ENCODE measurements around the gene TUBGCP2.

Gene TUBGCP2

DNA sequence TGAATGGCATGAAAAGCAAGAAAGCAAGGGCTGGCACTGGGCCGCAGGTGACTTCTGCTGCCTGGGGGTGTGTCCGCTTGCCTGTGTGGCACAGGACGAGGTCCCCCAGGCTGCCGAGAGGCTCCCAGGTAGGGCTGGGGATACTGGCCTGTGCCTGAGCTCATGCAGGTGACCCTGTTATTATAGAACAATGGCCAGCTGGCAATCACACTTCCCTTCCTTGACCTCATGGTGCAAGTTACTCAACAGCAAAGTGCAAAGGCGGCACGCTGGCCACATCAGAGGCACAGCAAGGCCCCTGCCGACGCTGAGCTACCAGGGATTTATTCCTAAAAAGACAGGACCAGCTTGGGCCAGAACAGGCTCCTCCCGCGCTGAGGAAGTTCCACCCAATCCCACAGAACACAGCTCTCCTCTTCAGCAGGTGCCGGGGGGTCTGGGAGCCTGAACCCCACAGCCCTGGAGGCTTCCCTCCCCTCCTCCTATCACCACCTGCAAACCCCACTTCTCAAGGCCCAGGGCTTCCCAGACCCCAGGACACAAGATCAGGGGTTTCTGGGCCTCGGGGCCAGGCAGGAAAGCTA lies 30.6 kb downstream of the TUBGCP2 start:
- Histone ChIP-seq H3K9ac (ENCODE audit: low read length) (no peak overlapping the region), H3K4me2 (ENCODE audit: low read length, poor library complexity, severe bottlenecking) (peak overlapping the region; percentile 7), H2BK15ac (ENCODE audit: low read depth, poor library complexity, severe bottlenecking) (no peak overlapping the region), H3K23ac (ENCODE audit: low read length in 2 of 2) (no peak overlapping the region), H3K18ac (ENCODE audit: low read depth in 1 of 2, low read length in 2 of 2) (peak overlapping the region in 1 of 2 experiments; percentile 6), H2BK5ac (ENCODE audit: low read depth, low read length, poor library complexity, severe bottlenecking) (no peak overlapping the region), H3K4ac (ENCODE audit: low read depth in 1 of 2, low read length in 2 of 2) (peak overlapping the region in 1 of 2 experiments; percentile 41), H3K27ac (ENCODE audit: low read length, poor library complexity, severe bottlenecking) (peak overlapping the region; percentile 36), H3K36me3 (ENCODE audit: control insufficient read depth in 1 of 2, insufficient read depth in 2 of 2, low read depth in 1 of 2, low read length in 2 of 2) (peaks cover 45 to 56% of the 10 kb centered on the region in 2 experiments), H2AK5ac (ENCODE audit: low read length, severe bottlenecking) (no peak overlapping the region), H3K14ac (ENCODE audit: low read length in 2 of 2) (peak overlapping the region in 1 of 2 experiments; percentile 26), H2BK120ac (ENCODE audit: low read depth, low read length) (no peak overlapping the region), H2AFZ (ENCODE audit: low read depth, low read length) (no peak overlapping the region), H3K9me3 (ENCODE audit: control insufficient read depth, low read length) (no peaks in the 10 kb centered on the region), H2BK12ac (ENCODE audit: low read length in 2 of 2) (peak overlapping the region in 1 of 2 experiments; percentile 68), H4K91ac (ENCODE audit: low read length) (no peak overlapping the region), H4K8ac (ENCODE audit: low read length) (no peak overlapping the region), H3K4me3 (ENCODE audit: insufficient read depth in 1 of 2, low read depth in 1 of 2, low read length in 2 of 2) (no peak overlapping the region), H3K27me3 (ENCODE audit: control insufficient read depth in 1 of 2, insufficient read depth in 1 of 2, low read length in 2 of 2) (peaks cover 0 to 26% of the 10 kb centered on the region in 2 experiments), H3K4me1 (ENCODE audit: control insufficient read depth, insufficient read depth, low read depth, low read length) (peaks cover 53% of the 10 kb centered on the region), H3K79me1 (replicated peaks; ENCODE audit: low read length, poor library complexity, severe bottlenecking) (peaks cover 4% of the 10 kb centered on the region)
- 76% methylated on average over 12 of the region's 12 CpGs for WGBS
- no peak for DNase-seq

DNA sequence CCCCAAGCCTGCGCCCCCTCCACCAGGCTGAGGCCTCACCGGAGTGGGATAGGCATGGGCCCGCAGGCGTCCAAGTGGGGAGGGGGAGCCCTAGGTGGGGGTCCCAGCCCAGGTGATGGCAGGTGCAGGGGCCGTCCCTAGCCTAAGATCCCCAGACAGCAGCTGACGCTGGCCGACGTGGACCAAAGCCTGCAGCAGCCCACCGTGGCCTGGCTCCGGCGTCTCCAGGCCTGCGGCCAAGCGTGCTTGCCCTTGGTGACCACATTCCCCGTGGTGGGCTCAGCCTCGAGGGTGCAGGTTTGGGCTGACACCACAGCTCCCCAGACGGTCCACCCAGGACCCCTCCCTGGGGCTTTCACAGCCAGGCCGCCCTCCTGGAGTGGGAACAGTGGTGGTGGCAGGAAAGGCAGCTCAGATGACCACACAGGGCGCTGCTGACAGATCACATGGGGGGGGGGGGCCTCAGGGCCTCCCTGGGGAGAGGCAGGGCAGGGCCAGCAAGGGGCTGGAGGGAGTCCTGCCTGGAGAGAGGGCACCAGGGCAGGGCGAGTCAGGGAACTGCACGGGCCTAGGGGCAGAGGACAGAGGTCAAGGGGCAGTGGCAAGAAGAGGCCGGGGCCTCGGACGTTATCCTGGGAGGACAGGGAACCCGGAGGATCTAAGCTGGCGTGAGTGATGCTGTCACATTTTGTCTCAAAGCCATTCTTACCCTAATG lies 31.2 kb downstream of the TUBGCP2 start:
- WGBS = 82% methylated on average over 25 of the region's 25 CpGs
- Histone ChIP-seq H2BK5ac (ENCODE audit: low read depth, low read length, poor library complexity, severe bottlenecking) (no peak overlapping the region), H3K79me1 (replicated peaks; ENCODE audit: low read length, poor library complexity, severe bottlenecking) (peaks cover 4% of the 10 kb centered on the region), H3K4me3 (ENCODE audit: insufficient read depth in 1 of 2, low read depth in 1 of 2, low read length in 2 of 2) (no peak overlapping the region), H3K18ac (ENCODE audit: low read depth in 1 of 2, low read length in 2 of 2) (no peak overlapping the region), H3K27me3 (ENCODE audit: control insufficient read depth in 1 of 2, insufficient read depth in 1 of 2, low read length in 2 of 2) (peaks cover 0 to 26% of the 10 kb centered on the region in 2 experiments), H4K8ac (ENCODE audit: low read length) (peak overlapping the region; percentile 33), H3K4me2 (ENCODE audit: low read length, poor library complexity, severe bottlenecking) (no peak overlapping the region), H2BK15ac (ENCODE audit: low read depth, poor library complexity, severe bottlenecking) (no peak overlapping the region), H2BK120ac (ENCODE audit: low read depth, low read length) (no peak overlapping the region), H3K36me3 (ENCODE audit: control insufficient read depth in 1 of 2, insufficient read depth in 2 of 2, low read depth in 1 of 2, low read length in 2 of 2) (peaks cover 38 to 56% of the 10 kb centered on the region in 2 experiments), H3K9ac (ENCODE audit: low read length) (no peak overlapping the region), H3K4me1 (ENCODE audit: control insufficient read depth, insufficient read depth, low read depth, low read length) (peaks cover 53% of the 10 kb centered on the region), H2BK12ac (ENCODE audit: low read length in 2 of 2) (no peak overlapping the region), H3K23ac (ENCODE audit: low read length in 2 of 2) (no peak overlapping the region), H4K91ac (ENCODE audit: low read length) (peak overlapping the region; percentile 46), H2AFZ (ENCODE audit: low read depth, low read length) (no peak overlapping the region), H3K27ac (ENCODE audit: low read length, poor library complexity, severe bottlenecking) (no peak overlapping the region), H2AK5ac (ENCODE audit: low read length, severe bottlenecking) (no peak overlapping the region), H3K9me3 (ENCODE audit: control insufficient read depth, low read length) (no peaks in the 10 kb centered on the region), H3K14ac (ENCODE audit: low read length in 2 of 2) (no peak overlapping the region), H3K4ac (ENCODE audit: low read depth in 1 of 2, low read length in 2 of 2) (no peak overlapping the region)
- no peak for DNase-seq

- peak within 1 kb of the TSS; percentile 26 for H2BK15ac ChIP-seq (ENCODE audit: low read depth, poor library complexity, severe bottlenecking)
- no peak within 1 kb of the TSS for H3K27ac ChIP-seq (ENCODE audit: low read length, poor library complexity, severe bottlenecking)
- H3K9ac ChIP-seq (ENCODE audit: low read length) = no peak within 1 kb of the TSS
- peak; percentile 8 for DNase-seq
- peaks cover 4% of the 10 kb centered on the region for H3K79me1 ChIP-seq (replicated peaks; ENCODE audit: low read length, poor library complexity, severe bottlenecking)
- H3K14ac ChIP-seq (ENCODE audit: low read length in 2 of 2) = no peak within 1 kb of the TSS
- H4K8ac ChIP-seq (ENCODE audit: low read length) = peak within 1 kb of the TSS; percentile 33
- no peak within 1 kb of the TSS for H2BK120ac ChIP-seq (ENCODE audit: low read depth, low read length)
- peak within 1 kb of the TSS; percentile 62 for H3K4me2 ChIP-seq (ENCODE audit: low read length, poor library complexity, severe bottlenecking)
- no peaks in the 10 kb centered on the region for H3K9me3 ChIP-seq (ENCODE audit: control insufficient read depth, low read length)
- H3K27me3 ChIP-seq (ENCODE audit: control insufficient read depth in 1 of 2, insufficient read depth in 1 of 2, low read length in 2 of 2) = peaks cover 0 to 26% of the 10 kb centered on the region in 2 experiments
- peak within 1 kb of the TSS; percentile 46 for H4K91ac ChIP-seq (ENCODE audit: low read length)
- no peak within 1 kb of the TSS for H2AK5ac ChIP-seq (ENCODE audit: low read length, severe bottlenecking)
- no peak within 1 kb of the TSS for H2AFZ ChIP-seq (ENCODE audit: low read depth, low read length)
- H2BK5ac ChIP-seq (ENCODE audit: low read depth, low read length, poor library complexity, severe bottlenecking) = no peak within 1 kb of the TSS
- H3K23ac ChIP-seq (ENCODE audit: low read length in 2 of 2) = no peak within 1 kb of the TSS
- no peak within 1 kb of the TSS for H3K18ac ChIP-seq (ENCODE audit: low read depth in 1 of 2, low read length in 2 of 2)
- WGBS = 17% methylated on average over 50 of the region's 63 CpGs
- H3K4ac ChIP-seq (ENCODE audit: low read depth in 1 of 2, low read length in 2 of 2) = no peak within 1 kb of the TSS
- H3K4me1 ChIP-seq (ENCODE audit: control insufficient read depth, insufficient read depth, low read depth, low read length) = peaks cover 53% of the 10 kb centered on the region
- peak within 1 kb of the TSS; percentile 15 to 18 for H3K4me3 ChIP-seq (ENCODE audit: insufficient read depth in 1 of 2, low read depth in 1 of 2, low read length in 2 of 2)
- peaks cover 30 to 54% of the 10 kb centered on the region in 2 experiments for H3K36me3 ChIP-seq (ENCODE audit: control insufficient read depth in 1 of 2, insufficient read depth in 2 of 2, low read depth in 1 of 2, low read length in 2 of 2)
- H2BK12ac ChIP-seq (ENCODE audit: low read length in 2 of 2) = no peak within 1 kb of the TSS
Observed at GRCh38 chr10:133276435-133277201, 32.1 kb downstream of the TUBGCP2 start, which contains the start of gene ADAM8. Gene ADAM8, minus strand, starts transcription at chr10:133276868. Its CDS starts 51 bp downstream, at chr10:133276817.

DNA sequence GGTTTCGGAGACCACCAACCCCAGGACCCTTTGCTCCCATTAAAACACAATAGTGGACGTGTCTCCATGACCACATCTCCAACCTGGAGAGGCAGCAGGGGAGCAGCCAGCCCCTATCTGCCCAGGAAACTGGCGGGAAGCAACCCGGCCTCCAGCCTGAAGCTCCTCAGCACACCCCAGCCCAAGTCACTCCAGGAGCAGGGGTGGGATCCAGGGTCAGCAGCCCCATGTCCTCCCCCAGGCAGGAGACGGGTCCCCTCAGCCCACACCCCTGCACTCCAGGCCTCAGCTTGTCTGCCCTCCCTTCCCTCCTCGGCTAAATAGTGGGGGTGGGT lies 32.6 kb downstream of the TUBGCP2 start:
- DNase-seq = no peak
- Histone ChIP-seq H3K4me3 (ENCODE audit: insufficient read depth in 1 of 2, low read depth in 1 of 2, low read length in 2 of 2) (peak overlapping the region in 1 of 2 experiments; percentile 18), H3K9ac (ENCODE audit: low read length) (no peak overlapping the region), H2AFZ (ENCODE audit: low read depth, low read length) (no peak overlapping the region), H2BK15ac (ENCODE audit: low read depth, poor library complexity, severe bottlenecking) (peak overlapping the region; percentile 26), H2BK120ac (ENCODE audit: low read depth, low read length) (no peak overlapping the region), H2AK5ac (ENCODE audit: low read length, severe bottlenecking) (no peak overlapping the region), H3K9me3 (ENCODE audit: control insufficient read depth, low read length) (no peaks in the 10 kb centered on the region), H3K36me3 (ENCODE audit: control insufficient read depth in 1 of 2, insufficient read depth in 2 of 2, low read depth in 1 of 2, low read length in 2 of 2) (peaks cover 25 to 54% of the 10 kb centered on the region in 2 experiments), H3K4me1 (ENCODE audit: control insufficient read depth, insufficient read depth, low read depth, low read length) (peaks cover 53% of the 10 kb centered on the region), H3K14ac (ENCODE audit: low read length in 2 of 2) (no peak overlapping the region), H2BK5ac (ENCODE audit: low read depth, low read length, poor library complexity, severe bottlenecking) (no peak overlapping the region), H3K27me3 (ENCODE audit: control insufficient read depth in 1 of 2, insufficient read depth in 1 of 2, low read length in 2 of 2) (peaks cover 0 to 26% of the 10 kb centered on the region in 2 experiments), H3K18ac (ENCODE audit: low read depth in 1 of 2, low read length in 2 of 2) (no peak overlapping the region), H3K4ac (ENCODE audit: low read depth in 1 of 2, low read length in 2 of 2) (no peak overlapping the region), H4K91ac (ENCODE audit: low read length) (no peak overlapping the region), H3K4me2 (ENCODE audit: low read length, poor library complexity, severe bottlenecking) (peak overlapping the region; percentile 62), H3K23ac (ENCODE audit: low read length in 2 of 2) (no peak overlapping the region), H3K79me1 (replicated peaks; ENCODE audit: low read length, poor library complexity, severe bottlenecking) (peaks cover 4% of the 10 kb centered on the region), H2BK12ac (ENCODE audit: low read length in 2 of 2) (no peak overlapping the region), H4K8ac (ENCODE audit: low read length) (no peak overlapping the region), H3K27ac (ENCODE audit: low read length, poor library complexity, severe bottlenecking) (no peak overlapping the region)
- WGBS = 63% methylated on average over 6 of the region's 6 CpGs

Data from mesenchymal stem cell (in vitro differentiated cells and primary cell).